WTC11 (cell line): ENCODE data around the gene PDYN.

ENCODE experiments used
- USF2 ChIP-seq: sonication (generic); formaldehyde crosslinking; IDR thresholded peaks from 2 replicates; pipeline ENCODE4 v1.8.1; 2023; ENCODE audit warnings: mild to moderate bottlenecking, missing genetic modification reagents, moderate library complexity
- ZBTB21 ChIP-seq: sonication (generic); formaldehyde crosslinking; IDR thresholded peaks from 2 replicates; pipeline ENCODE4 v1.8.1; 2023; ENCODE audit warnings: mild to moderate bottlenecking, missing genetic modification reagents, borderline replicate concordance

- TF ChIP-seq USF2 (CRISPR knock-in tag) (no peak), ZBTB21 (CRISPR knock-in tag) (no peak)
Observed at GRCh38 chr20:2001119-2001518, 7.3 kb upstream of the PDYN start.
